Mesodermal cell (in vitro differentiated cells): ENCODE results near the gene LY86.

Experiments
- H3K27ac ChIP-seq: 2 replicates; pipeline ENCODE4 v1.7.0; 2013; ENCODE audit warnings: mild to moderate bottlenecking, low read depth, low read length, moderate library complexity; ENCODE audit not compliant: severe bottlenecking
- H3K36me3 ChIP-seq: 2 replicates; pipeline ENCODE4 v1.7.1; 2013; ENCODE audit warnings: mild to moderate bottlenecking, low read length, moderate library complexity; ENCODE audit not compliant: control insufficient read depth, insufficient read depth
- H3K4me1 ChIP-seq: one replicate; pipeline ENCODE4 v1.7.1; 2013; ENCODE audit warnings: mild to moderate bottlenecking, low read length; ENCODE audit not compliant: insufficient read depth, control insufficient read depth, poor library complexity, severe bottlenecking
- H3K4me3 ChIP-seq: 2 replicates; pipeline ENCODE4 v1.7.0; 2013; ENCODE audit warnings: low read length, control low read depth, mild to moderate bottlenecking; ENCODE audit not compliant: insufficient read depth, poor library complexity, severe bottlenecking; ENCODE audit errors: extremely low read depth
- H3K9me3 ChIP-seq: 2 replicates; pipeline ENCODE4 v1.7.1; 2013; ENCODE audit warnings: mild to moderate bottlenecking, low read length, moderate library complexity; ENCODE audit not compliant: control insufficient read depth
- WGBS, 2 experiments: methylation state at CpG; one replicate each; pipeline ENCODE4 v1.1.5; 2013; ENCODE audit warnings: missing lambda C conversion rate in 2 of 2; ENCODE audit not compliant: insufficient coverage in 2 of 2; 5-methylcytosine and 5-hydroxymethylcytosine counted together

The LY86 gene

DNA sequence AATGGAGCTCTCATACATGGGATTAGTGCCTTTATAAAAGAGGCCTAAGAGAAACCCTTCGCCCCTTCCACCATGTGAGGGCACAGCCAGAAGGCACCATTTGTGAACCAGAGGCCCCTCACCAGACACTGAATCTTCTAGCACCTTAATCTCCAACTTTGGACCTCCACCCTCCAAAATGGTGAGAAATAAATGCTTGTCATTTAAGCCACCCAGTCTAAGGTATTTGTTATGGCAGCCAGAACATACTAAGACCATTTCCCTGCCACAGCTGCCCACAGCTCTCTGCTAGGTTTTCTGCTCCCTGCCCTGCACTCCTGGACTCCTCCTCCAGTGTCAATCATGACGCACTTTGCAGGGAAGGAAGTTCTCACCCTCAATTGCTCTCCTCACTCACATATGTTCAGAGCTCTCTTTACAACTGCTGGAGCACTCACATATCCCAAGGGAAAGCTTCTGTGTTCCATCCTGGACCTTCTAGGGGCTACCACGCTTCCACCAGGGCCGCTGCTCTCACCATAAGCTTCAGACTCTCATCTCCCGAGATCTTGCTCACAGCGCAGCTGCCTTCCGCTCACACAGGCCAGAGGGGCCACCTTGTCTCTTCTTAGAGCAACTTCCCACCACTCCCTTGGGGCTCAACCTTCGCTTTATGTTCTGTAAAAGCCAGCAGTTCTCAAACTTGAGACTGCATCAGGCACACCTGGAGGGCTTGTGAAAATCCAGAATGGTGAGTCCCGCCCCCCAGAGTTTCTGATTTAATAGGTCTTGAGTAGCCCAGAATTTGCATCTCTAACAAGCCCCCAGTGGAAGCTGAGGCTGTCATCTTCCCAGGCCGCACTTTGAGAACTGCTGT, 1.6 kb upstream of the LY86 start:
- H3K36me3 ChIP-seq = no peaks in the 10 kb centered on the region
- whole genome bisulfite sequencing, 2 experiments = 93 to 94% methylated on average over 8 to 9 of the region's 10 CpGs
- no peaks in the 10 kb centered on the region for H3K9me3 ChIP-seq
- no peaks in the 10 kb centered on the region for H3K4me1 ChIP-seq
- no peak overlapping the region for H3K27ac ChIP-seq
- no peak overlapping the region for H3K4me3 ChIP-seq

GRCh38 chr6:6587696-6588063, 840 bp upstream of the LY86 start:
- no peaks in the 10 kb centered on the region for H3K4me1 ChIP-seq
- H3K36me3 ChIP-seq = no peaks in the 10 kb centered on the region
- H3K27ac ChIP-seq = no peak overlapping the region
- H3K9me3 ChIP-seq = no peaks in the 10 kb centered on the region
- H3K4me3 ChIP-seq = no peak overlapping the region
- WGBS, 2 experiments = no CpG with 5 or more reads among the region's 1 CpG

DNA sequence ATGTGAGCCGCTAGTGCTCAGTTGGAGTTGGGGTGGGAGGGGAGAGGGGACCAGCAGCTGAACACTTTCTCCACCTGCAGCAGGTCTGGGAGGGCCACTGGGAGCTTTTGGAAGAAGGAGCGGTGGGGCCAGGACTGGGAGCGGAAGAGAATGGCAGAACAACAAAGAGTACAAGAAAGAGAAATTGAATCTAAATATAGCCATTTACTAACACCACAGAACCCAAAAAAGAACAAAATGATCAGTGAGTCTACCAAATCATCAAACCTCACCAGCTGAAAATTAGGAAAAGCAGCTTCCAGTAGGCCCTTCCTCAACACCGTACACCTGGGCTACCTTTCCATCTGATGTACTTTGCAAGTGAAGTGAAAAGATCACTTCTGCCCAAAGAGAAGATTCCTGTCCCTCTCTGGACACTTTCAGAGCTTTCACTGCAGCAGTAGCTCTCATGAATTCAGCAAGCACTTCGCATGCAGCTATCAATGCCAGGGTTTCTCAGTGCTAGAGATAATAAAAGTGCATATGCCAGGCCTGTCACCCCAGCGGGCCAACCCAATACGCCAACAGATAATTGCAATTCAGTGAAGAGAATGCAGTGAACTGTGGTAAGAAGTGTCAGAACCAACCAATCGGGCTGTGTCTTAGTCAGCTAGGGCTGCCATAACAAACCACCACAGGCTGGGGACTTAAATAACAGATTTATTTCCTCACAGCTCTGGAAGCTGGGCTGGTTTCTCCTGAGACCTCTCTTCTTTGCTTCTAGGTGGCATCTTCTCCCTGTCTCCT, 597 bp downstream of the LY86 start:
- Histone ChIP-seq H3K4me3 (no peak overlapping the region), H3K9me3 (no peaks in the 10 kb centered on the region), H3K27ac (no peak overlapping the region), H3K36me3 (no peaks in the 10 kb centered on the region), H3K4me1 (no peaks in the 10 kb centered on the region)
- WGBS, 2 experiments = 84 to 87% methylated on average over 5 to 6 of the region's 8 CpGs

DNA sequence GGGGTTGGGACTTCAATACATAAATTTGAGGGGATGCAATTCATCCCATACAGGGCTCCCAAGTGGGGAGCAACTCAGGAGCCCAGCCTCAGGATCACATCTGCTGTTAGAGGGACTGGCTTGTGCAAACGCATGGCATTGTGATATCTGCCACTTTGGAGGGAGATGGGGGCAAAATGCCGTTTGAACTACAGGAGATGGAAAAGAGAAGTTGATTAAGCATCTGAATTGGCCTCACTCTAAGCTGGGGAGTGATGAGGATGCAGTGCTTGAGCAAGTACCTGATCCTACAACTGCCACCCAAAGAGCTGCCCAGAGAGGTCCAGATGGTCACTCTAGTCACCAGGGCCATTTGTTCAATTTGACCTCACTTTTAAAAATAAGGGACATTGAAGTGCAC, 2.0 kb downstream of the LY86 start:
- no peak overlapping the region for H3K27ac ChIP-seq
- WGBS, 2 experiments = 88 to 95% methylated on average over 2 of the region's 2 CpGs
- no peaks in the 10 kb centered on the region for H3K4me1 ChIP-seq
- no peak overlapping the region for H3K4me3 ChIP-seq
- H3K9me3 ChIP-seq = no peaks in the 10 kb centered on the region
- no peaks in the 10 kb centered on the region for H3K36me3 ChIP-seq

- Histone ChIP-seq H3K36me3 (no peaks in the 10 kb centered on the region), H3K4me3 (no peak overlapping the region), H3K4me1 (no peaks in the 10 kb centered on the region), H3K27ac (no peak overlapping the region), H3K9me3 (no peaks in the 10 kb centered on the region)
- WGBS, 2 experiments = 92% methylated on average over 5 of the region's 9 CpGs
Measured at GRCh38 chr6:6591778-6592465, 3.4 kb downstream of the LY86 start.

DNA sequence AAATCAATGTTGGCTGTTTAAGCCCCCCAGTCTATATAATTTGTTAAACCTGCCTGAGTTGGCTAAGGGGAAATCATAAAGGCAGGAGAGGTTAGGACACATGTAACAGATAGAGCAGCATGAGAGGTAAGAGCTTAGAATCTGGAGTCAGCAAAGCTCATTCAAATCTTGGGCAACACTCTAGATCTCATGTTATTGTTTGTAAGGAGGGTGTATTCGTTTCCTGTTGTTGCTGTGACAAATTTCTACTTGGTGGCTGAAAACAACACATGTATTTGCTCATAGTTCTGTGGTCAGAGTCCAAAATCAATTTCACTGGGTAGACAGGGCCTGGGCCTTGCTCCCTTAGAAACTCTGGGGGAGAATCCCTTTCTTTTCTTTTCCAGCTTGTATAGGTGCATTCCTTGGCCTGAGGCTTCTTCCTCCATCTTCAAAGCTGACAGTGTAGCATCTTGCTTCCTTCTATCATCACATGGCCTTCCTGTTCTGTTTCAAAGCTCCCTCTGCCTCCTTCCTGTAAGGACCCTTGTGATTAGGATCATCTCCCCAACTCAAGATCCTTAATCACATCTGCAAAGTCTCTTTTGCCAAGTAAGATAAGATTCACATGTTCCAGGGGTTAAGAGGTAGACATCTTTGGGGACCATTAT, 4.4 kb downstream of the LY86 start:
- no peak overlapping the region for H3K27ac ChIP-seq
- no peaks in the 10 kb centered on the region for H3K4me1 ChIP-seq
- no CpG with 5 or more reads among the region's 1 CpG for WGBS, 2 experiments
- H3K9me3 ChIP-seq = no peaks in the 10 kb centered on the region
- H3K36me3 ChIP-seq = no peaks in the 10 kb centered on the region
- H3K4me3 ChIP-seq = no peak overlapping the region

GRCh38 chr6:6593867-6594468, 5.4 kb downstream of the LY86 start:
- H3K4me3 ChIP-seq = no peak overlapping the region
- no peaks in the 10 kb centered on the region for H3K36me3 ChIP-seq
- no peaks in the 10 kb centered on the region for H3K9me3 ChIP-seq
- no peak overlapping the region for H3K27ac ChIP-seq
- WGBS, 2 experiments = 0% methylated on average over 1 of the region's 5 CpGs; no CpG with 5 or more reads in 1 of the 2 experiments
- H3K4me1 ChIP-seq = no peaks in the 10 kb centered on the region

- no peak overlapping the region for H3K4me3 ChIP-seq
- WGBS, 2 experiments = 91 to 96% methylated on average over 3 of the region's 3 CpGs
- no peaks in the 10 kb centered on the region for H3K9me3 ChIP-seq
- H3K36me3 ChIP-seq = no peaks in the 10 kb centered on the region
- no peaks in the 10 kb centered on the region for H3K4me1 ChIP-seq
- H3K27ac ChIP-seq = no peak overlapping the region
Measured at GRCh38 chr6:6595025-6595424, 6.5 kb downstream of the LY86 start.

GRCh38 chr6:6595952-6596351, 7.4 kb downstream of the LY86 start:
- H3K36me3 ChIP-seq = no peaks in the 10 kb centered on the region
- H3K9me3 ChIP-seq = no peaks in the 10 kb centered on the region
- 85% methylated on average over 2 of the region's 3 CpGs; no CpG with 5 or more reads in 1 of the 2 experiments for WGBS, 2 experiments
- no peaks in the 10 kb centered on the region for H3K4me1 ChIP-seq
- no peak overlapping the region for H3K4me3 ChIP-seq
- H3K27ac ChIP-seq = no peak overlapping the region
